K562 (cell line): ENCODE data around the gene ASRGL1. TPM values are rescaled to one million over a fixed set of nuclear protein-coding genes. Genes with fewer than 3 reads are reported as not detected.

ENCODE experiments used
- ATAC-seq: fragments of 200-7000 bp; cut with Tn5 transposase; 3 replicates; pipeline ENCODE4 v1.9.1; 2020; ENCODE audit warnings: moderate library complexity
- BruUV-seq: library from RNA; stranded (reverse); fragments of 400-500 nt; replicated peaks from 2 replicates; lab custom pipeline; 2021; lab: Mats Ljungman, UMichigan
- CTCF ChIA-PET: fragments of 300-600 bp; formaldehyde crosslinking; extraction: SDS; loops from one replicate; lab custom pipeline; 2021; ENCODE audit warnings: low intra/inter-chr PET ratio; lab: Yijun Ruan, JAX
- POLR2A ChIA-PET: fragments of 300-600, 350-650 bp; sonication (Branson Sonifier 250); formaldehyde crosslinking; extraction: SDS; loops from one replicate; lab custom pipeline; 2021; ENCODE audit warnings: antibody characterized with exemption, inconsistent platforms; lab: Yijun Ruan, JAX
- DNase-seq, 4 experiments: peaks; one replicate each; pipeline versions ENCODE4 v3.0.0 to v3.0.0-alpha.2; 2011 to 2018; ENCODE audit warnings: low spot score in 3 of 4, mixed read lengths in 3 of 4; ENCODE audit errors: extremely low read depth in 1 of 4
- FAIRE-seq: peaks from 2 replicates; lab custom pipeline; 2011; peaks lifted over from hg19 to GRCh38; lab: Jason Lieb, UNC
- H2AFZ ChIP-seq: 2 replicates; pipeline ENCODE4 v1.6.0; 2011; ENCODE audit warnings: low read depth, low read length, control low read depth, inconsistent platforms
- H3K27ac ChIP-seq: fragments of 200-600 bp; 3 replicates; pipeline ENCODE4 v1.8.0; 2011; ENCODE audit warnings: low read depth, mild to moderate bottlenecking, control low read depth, inconsistent platforms, low read length, moderate library complexity, mixed read lengths; ENCODE audit errors: extremely low read depth
- H3K27me3 ChIP-seq, 2 experiments: fragments of 300-600 bp in 1 of 2; 2 replicates in 1 of 2; 3 replicates in 1 of 2; pipeline versions ENCODE4 v1.6.0 to v1.8.0; 2011; ENCODE audit warnings: inconsistent platforms in 2 of 2, low read length in 2 of 2, mild to moderate bottlenecking in 1 of 2, mixed read lengths in 1 of 2, moderate library complexity in 1 of 2; ENCODE audit not compliant: control insufficient read depth in 2 of 2, insufficient read depth in 2 of 2
- H3K36me3 ChIP-seq: fragments of 300-600 bp; 3 replicates; pipeline ENCODE4 v1.8.0; 2011; ENCODE audit warnings: mild to moderate bottlenecking, low read length, inconsistent platforms; ENCODE audit not compliant: control insufficient read depth, insufficient read depth
- H3K4me1 ChIP-seq, 2 experiments: fragments of 200-600 bp in 1 of 2; replicated peaks in 1 of 2; 2 replicates in 1 of 2; 3 replicates in 1 of 2; pipeline versions ENCODE4 v1.5.1 to v1.8.0; 2011; ENCODE audit warnings: inconsistent platforms in 2 of 2, low read length in 2 of 2, mild to moderate bottlenecking in 1 of 2, mixed read lengths in 1 of 2, moderate library complexity in 1 of 2; ENCODE audit not compliant: control insufficient read depth in 2 of 2, insufficient read depth in 2 of 2
- H3K4me2 ChIP-seq: 2 replicates; pipeline ENCODE4 v1.6.1; 2011; ENCODE audit warnings: low read length, control low read depth, inconsistent platforms, mixed read lengths; ENCODE audit not compliant: insufficient read depth
- H3K4me3 ChIP-seq: fragments of 200-600 bp; sonication (generic), shearing (Covaris generic); 2 replicates; pipeline ENCODE4 v1.5.1; 2016; ENCODE audit warnings: control low read depth, inconsistent platforms
- H3K79me2 ChIP-seq: fragments of 200-600 bp; 3 replicates; pipeline ENCODE4 v1.8.0; 2011; ENCODE audit warnings: low read length, inconsistent platforms; ENCODE audit not compliant: control insufficient read depth, insufficient read depth
- H3K9ac ChIP-seq, 2 experiments: 2 replicates each; pipeline versions ENCODE4 v1.6.0 to v1.6.1; 2011; ENCODE audit warnings: low read depth in 2 of 2, low read length in 2 of 2, control low read depth in 1 of 2, inconsistent platforms in 1 of 2, mild to moderate bottlenecking in 1 of 2, mixed read lengths in 1 of 2; ENCODE audit not compliant: insufficient read depth in 1 of 2
- H3K9me1 ChIP-seq: one replicate; pipeline ENCODE4 v1.6.0; 2011; ENCODE audit warnings: inconsistent platforms, mild to moderate bottlenecking, low read length, moderate library complexity; ENCODE audit not compliant: control insufficient read depth, insufficient read depth
- H3K9me3 ChIP-seq: replicated peaks from 2 replicates; pipeline ENCODE4 v1.5.1; 2011; ENCODE audit warnings: low read depth, low read length, inconsistent platforms; ENCODE audit not compliant: control insufficient read depth, insufficient read depth
- H4K20me1 ChIP-seq: replicated peaks from 2 replicates; pipeline ENCODE4 v1.6.1; 2011; ENCODE audit warnings: low read length, inconsistent platforms, mixed read lengths; ENCODE audit not compliant: control insufficient read depth, insufficient read depth
- ATF2 ChIP-seq: sonication (generic); formaldehyde crosslinking; IDR thresholded peaks from 2 replicates; pipeline ENCODE4 v1.8.1; 2022; ENCODE audit warnings: missing genetic modification reagents
- PHF8 ChIP-seq: fragments of 200-600 bp; sonication (generic); IDR thresholded peaks from 2 replicates; pipeline ENCODE4 v1.6.1; 2012; ENCODE audit warnings: mixed run types, mild to moderate bottlenecking, inconsistent platforms, low read length, moderate library complexity, borderline replicate concordance
- ZBTB34 ChIP-seq: fragments of 250-450 bp; sonication (Bioruptor Pico); IDR thresholded peaks from 2 replicates; pipeline ENCODE4 v1.8.0; 2021; ENCODE audit warnings: mild to moderate bottlenecking, moderate library complexity
- ZNF75A ChIP-seq: fragments of 450-650 bp; formaldehyde crosslinking; IDR thresholded peaks from 2 replicates; pipeline ENCODE4 v1.4.0; 2020; ENCODE audit warnings: mild to moderate bottlenecking
- WGBS: fragments of 100-300 bp; shearing (Covaris generic); methylation state at CpG from one replicate; pipeline ENCODE4 v1.1.6; 2016; ENCODE audit warnings: low coverage, mixed read lengths; ENCODE audit not compliant: insufficient coverage; ENCODE audit errors: missing lambda C conversion rate; 5-methylcytosine and 5-hydroxymethylcytosine counted together
- in situ Hi-C: fragments of 300-500 bp; cut with MboI; formaldehyde crosslinking; loops from 4 replicates; pipeline ENCODE4 v1.15.0; 2018; ENCODE audit warnings: inconsistent platforms, mixed read lengths
- intact Hi-C: fragments of 100-400 bp; cut with micrococcal nuclease; formaldehyde crosslinking; loops from 2 replicates; pipeline ENCODE4 v1.14.2; 2022
- polyA plus RNA-seq, 8 experiments: library from polyadenylated mRNA; depleted of rRNA in 4 of 8; stranded (reverse) in 5 of 8; unstranded in 3 of 8; fragments of >200 nt; fragmentation: Nextera tagmentation in 2 of 8; fragmentation: Illumina TruSeq in 1 of 8; extraction: Ambion mirVana in 2 of 8; extraction: Trizol in 1 of 8; gene quantifications; 2 replicates each; pipeline versions ENCODE4 v1.2.1 to v1.2.3, GENCODE V29; 2011 to 2014; ENCODE audit warnings: inconsistent platforms in 1 of 8, missing spikeins in 1 of 8
- total RNA-seq, 7 experiments: library from RNA; depleted of rRNA in 6 of 7; stranded (reverse); fragments of >200 nt in 6 of 7; fragmentation: Illumina TruSeq in 2 of 7; extraction: Trizol in 2 of 7; gene quantifications; 2 replicates each; pipeline versions ENCODE4 v1.2.1 to v1.2.3, GENCODE V29; 2011 to 2021; ENCODE audit warnings: low replicate concordance in 1 of 7

Gene ASRGL1
- total and polyA plus RNA-seq, 9 of the 15 experiments (the other 6 are each of a cell fraction or from before 2014, with no cell fraction given), result 3.1 to 23.0 (median 11.2) TPM

GRCh38 chr11:62370743-62371440 is 33.6 kb downstream of the ASRGL1 start:
- no peaks in the 10 kb centered on the region for H3K9me3 ChIP-seq
- no peaks in the 10 kb centered on the region for H3K9me1 ChIP-seq
- H3K4me1 ChIP-seq, result peaks cover 14% of the 10 kb centered on the region in 2 experiments; a peak in 4 of 5 replicates
- no peak overlapping the region for H3K4me2 ChIP-seq
- in situ Hi-C loops, result loop anchor here (5.0 kb wide), 1 partner anchor 34 kb away; the partner anchor contains the start of gene ASRGL1
- DNase-seq (no peak), FAIRE-seq (no peak), ATAC-seq (no peak)
- 93% methylated on average over 31 of the region's 39 CpGs for WGBS
- H3K36me3 ChIP-seq, result no peaks in the 10 kb centered on the region
- H3K4me3 ChIP-seq, result no peak overlapping the region
- POLR2A ChIA-PET, result no interaction called here
- intact Hi-C loops, result loop anchor here (10.0 kb wide), 1 partner anchor 46 kb away; no protein-coding TSS in a partner anchor
- H3K79me2 ChIP-seq, result no peaks in the 10 kb centered on the region
- no peak overlapping the region for H3K27ac ChIP-seq
- no peak for TF ChIP-seq ATF2 (CRISPR knock-in tag)
- TF ChIP-seq ZBTB34 (CRISPR knock-in tag), result no peak
- TF ChIP-seq PHF8, result no peak
- TF ChIP-seq ZNF75A, result no peak
- no peak overlapping the region for H3K9ac ChIP-seq
- BruUV-seq, result no TSS peak
- H3K27me3 ChIP-seq, result no peaks in the 10 kb centered on the region
- no peaks in the 10 kb centered on the region for H4K20me1 ChIP-seq
- CTCF ChIA-PET, result no interaction called here
- no peak overlapping the region for H2AFZ ChIP-seq
